Stimulated activated CD8-positive, alpha-beta memory T cell treated with anti-CD3 and anti-CD28 coated beads, Interleukin-15, amount 100 ng/mL, for 1 hour (primary cell): ENCODE data around the gene TMEM47.

Source experiments
- DNase-seq: peaks from one replicate; pipeline ENCODE4 v3.0.0-alpha.2; 2020; ENCODE audit warnings: low read depth

The TMEM47 gene

GRCh38 chrX:34585561-34585960 lies 71.5 kb downstream of the TMEM47 start:
- DNase-seq, result no peak

DNA sequence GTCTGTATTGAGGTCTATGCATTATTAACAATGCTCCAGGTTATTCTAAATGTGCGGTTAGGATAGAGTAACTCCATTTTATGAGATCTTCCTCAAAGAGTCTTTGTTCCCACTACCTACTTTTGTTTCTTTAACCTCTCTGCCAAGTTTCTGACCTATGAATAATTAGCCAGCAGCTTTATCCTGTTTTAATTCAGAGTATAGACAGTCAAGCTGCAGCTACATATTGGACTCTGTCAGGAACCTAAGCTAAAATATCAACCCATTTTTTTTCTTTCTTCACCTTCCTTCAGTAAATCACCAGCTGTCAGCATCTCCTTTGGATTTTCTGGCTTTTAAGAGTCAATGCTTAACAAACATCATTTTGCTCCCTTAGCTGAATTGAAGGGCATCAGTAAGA lies 72.3 kb downstream of the TMEM47 start:
- no peak for DNase-seq

- DNase-seq, result no peak
These were observed 77.0 kb downstream of the TMEM47 start for GRCh38 chrX:34580069-34580468.

- DNase-seq, result no peak
These were observed 78.8 kb downstream of the TMEM47 start for GRCh38 chrX:34578237-34578636.
